Activated naive CD8-positive, alpha-beta T cell treated with anti-CD3 and anti-CD28 coated beads, Interleukin-2, amount 10 ng/mL, durations not matched to agents 7 days and 5 days (primary cell): Measurements from ENCODE around the gene JADE3. TPM values are rescaled to one million over a fixed set of nuclear protein-coding genes. Genes with fewer than 3 reads are reported as not detected.

Experiments used
- ATAC-seq: fragments of 150-1000 bp; cut with Tn5 transposase; one replicate; pipeline ENCODE4 v1.10.0; 2021; ENCODE audit warnings: low read depth, moderate library complexity
- POLR2A ChIA-PET: fragments of 350-600 bp; sonication (Branson Sonifier 250); formaldehyde crosslinking; loops from one replicate; lab custom pipeline; 2021; ENCODE audit warnings: antibody characterized with exemption; lab: Charles Lee
- DNase-seq: peaks from one replicate; pipeline ENCODE4 v3.0.0; 2021
- H3K27ac Mint-ChIP-seq: one replicate; pipeline ENCODE4 v1.8.0; 2022; ENCODE audit warnings: mild to moderate bottlenecking, mixed read lengths
- H3K27me3 Mint-ChIP-seq: one replicate; pipeline ENCODE4 v1.8.0; 2022; ENCODE audit warnings: mild to moderate bottlenecking, moderate library complexity, mixed read lengths
- H3K36me3 Mint-ChIP-seq: one replicate; pipeline ENCODE4 v1.8.0; 2021; ENCODE audit warnings: mild to moderate bottlenecking, mixed read lengths
- H3K4me1 Mint-ChIP-seq: one replicate; pipeline ENCODE4 v1.8.0; 2021; ENCODE audit warnings: mixed read lengths
- H3K4me3 Mint-ChIP-seq: one replicate; pipeline ENCODE4 v1.8.0; 2022; ENCODE audit warnings: mild to moderate bottlenecking, moderate library complexity, mixed read lengths
- H3K9me3 Mint-ChIP-seq: one replicate; pipeline ENCODE4 v1.8.0; 2021; ENCODE audit warnings: mixed read lengths
- total RNA-seq, 2 experiments: library from RNA; stranded (reverse); gene quantifications; one replicate each; pipeline ENCODE4 v1.2.3, GENCODE V29; 2021

Gene JADE3
- total RNA-seq, 2 experiments from 2014 or later, result 0.06 to 0.26 TPM

DNA sequence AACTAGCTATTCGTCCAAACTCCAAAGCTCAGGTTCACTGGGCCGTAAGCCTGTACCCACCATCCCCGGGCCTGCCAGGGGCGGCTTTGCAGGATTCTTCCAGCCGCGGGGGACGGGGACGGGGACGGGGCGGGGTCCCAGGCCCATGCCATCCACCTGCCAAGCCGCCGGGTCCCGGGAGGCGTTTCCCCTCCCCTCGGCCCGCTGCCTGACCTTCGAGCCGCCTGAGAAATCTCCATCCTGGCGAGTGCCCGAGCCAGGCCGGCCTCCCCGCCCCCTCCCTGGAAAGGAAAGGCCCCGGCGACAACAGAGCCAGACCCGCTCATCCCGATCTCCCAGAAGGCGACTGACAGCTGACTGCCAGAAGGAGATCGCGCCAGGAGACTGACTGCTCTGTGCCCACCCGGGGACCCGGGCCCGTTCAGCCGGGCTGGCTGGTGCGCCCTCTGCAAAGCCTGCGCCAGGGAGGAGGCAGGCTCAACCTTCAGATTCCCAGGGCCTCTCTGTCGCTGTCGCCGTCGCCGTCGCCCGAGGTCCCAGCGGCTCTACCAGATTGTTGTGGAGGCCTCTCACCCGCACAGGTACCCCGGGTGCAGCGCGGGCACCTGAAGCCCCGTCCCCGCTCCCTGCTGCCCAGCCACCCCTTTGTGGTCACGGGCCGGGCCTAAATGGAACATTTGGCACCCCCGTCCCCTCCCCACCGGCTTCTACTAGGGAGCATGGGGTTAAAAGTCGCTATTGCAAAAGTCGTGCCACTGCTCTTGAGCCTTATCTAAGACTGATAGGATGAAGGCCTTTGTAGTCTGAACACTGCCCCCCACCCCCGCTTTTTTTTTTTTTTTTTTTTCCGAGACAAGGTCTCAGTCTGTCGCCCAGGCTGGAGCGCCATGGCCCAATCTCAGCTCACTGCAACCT is 166.2 kb downstream of the JADE3 start, which contains the start of gene RGN:
RGN (plus strand) TSS at position 315 of the 915 bp plus-strand sequence. CDS start 2,702 bp downstream, outside the sequence.
- Mint-ChIP-seq H3K4me3 (no peak within 1 kb of the TSS), H3K9me3 (no peaks in the 10 kb centered on the region), H3K27ac (no peak within 1 kb of the TSS), H3K27me3 (peaks cover 3% of the 10 kb centered on the region), H3K4me1 (no peaks in the 10 kb centered on the region), H3K36me3 (no peaks in the 10 kb centered on the region)
- DNase-seq (no peak), ATAC-seq (no peak)
- POLR2A ChIA-PET, result no interaction called here

DNA sequence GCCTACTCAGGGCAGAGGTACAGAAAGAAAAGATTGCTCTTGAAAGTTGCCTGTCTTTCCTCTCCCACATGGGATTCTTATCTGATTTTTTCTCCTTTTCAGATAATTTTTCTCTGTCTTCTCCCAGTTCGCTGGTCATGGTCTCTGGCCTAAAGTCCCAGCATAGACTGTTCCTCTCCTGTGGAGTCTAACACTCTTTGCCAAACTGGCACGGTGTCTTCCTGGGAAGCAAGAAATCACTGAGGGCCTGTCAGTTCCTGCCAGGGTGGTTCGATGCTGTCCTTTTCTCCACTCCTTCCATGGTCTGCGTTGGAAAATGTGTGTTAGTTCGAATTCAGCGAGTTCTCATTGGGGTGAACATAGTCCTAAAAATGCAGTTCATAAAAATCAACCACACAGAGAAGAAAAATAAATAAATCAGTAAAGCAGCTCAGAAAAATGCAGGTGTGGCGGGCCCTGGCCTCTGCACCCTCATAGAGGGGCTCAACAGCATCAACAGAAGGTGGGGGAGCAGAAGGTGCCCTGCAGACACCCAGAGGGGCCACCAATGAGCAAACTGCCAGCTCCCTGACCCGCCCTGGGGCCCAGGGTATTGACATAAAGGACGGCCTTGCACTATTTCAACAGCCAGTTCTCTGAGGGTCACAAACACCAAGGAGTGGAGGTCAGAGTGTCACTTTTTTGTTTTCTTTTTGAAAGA is 168.1 kb downstream of the JADE3 start:
- Mint-ChIP-seq H3K4me3 (no peak overlapping the region), H3K27ac (no peak overlapping the region), H3K4me1 (no peaks in the 10 kb centered on the region), H3K27me3 (peaks cover 5% of the 10 kb centered on the region), H3K9me3 (no peaks in the 10 kb centered on the region), H3K36me3 (no peaks in the 10 kb centered on the region)
- no peak for DNase-seq
- no peak for ATAC-seq
- POLR2A ChIA-PET, result no interaction called here

DNA sequence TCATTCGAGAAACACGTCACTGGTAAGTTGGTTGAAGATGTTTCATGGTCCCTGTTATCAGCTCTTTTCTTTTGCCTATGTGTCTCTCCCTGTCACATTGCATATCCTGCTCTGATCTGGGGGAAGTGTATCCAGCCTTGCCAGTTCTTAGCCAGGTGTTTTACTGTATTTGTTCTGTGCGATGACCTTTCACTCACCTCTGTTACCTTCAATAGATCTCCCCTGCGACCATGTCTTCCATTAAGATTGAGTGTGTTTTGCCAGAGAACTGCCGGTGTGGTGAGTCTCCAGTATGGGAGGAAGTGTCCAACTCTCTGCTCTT is 168.7 kb downstream of the JADE3 start:
- no peak overlapping the region for H3K4me3 Mint-ChIP-seq
- H3K27ac Mint-ChIP-seq, result no peak overlapping the region
- H3K27me3 Mint-ChIP-seq, result peaks cover 5% of the 10 kb centered on the region
- no peak for DNase-seq
- no peaks in the 10 kb centered on the region for H3K36me3 Mint-ChIP-seq
- POLR2A ChIA-PET, result no interaction called here
- H3K4me1 Mint-ChIP-seq, result no peaks in the 10 kb centered on the region
- ATAC-seq, result no peak
- H3K9me3 Mint-ChIP-seq, result no peaks in the 10 kb centered on the region

DNA sequence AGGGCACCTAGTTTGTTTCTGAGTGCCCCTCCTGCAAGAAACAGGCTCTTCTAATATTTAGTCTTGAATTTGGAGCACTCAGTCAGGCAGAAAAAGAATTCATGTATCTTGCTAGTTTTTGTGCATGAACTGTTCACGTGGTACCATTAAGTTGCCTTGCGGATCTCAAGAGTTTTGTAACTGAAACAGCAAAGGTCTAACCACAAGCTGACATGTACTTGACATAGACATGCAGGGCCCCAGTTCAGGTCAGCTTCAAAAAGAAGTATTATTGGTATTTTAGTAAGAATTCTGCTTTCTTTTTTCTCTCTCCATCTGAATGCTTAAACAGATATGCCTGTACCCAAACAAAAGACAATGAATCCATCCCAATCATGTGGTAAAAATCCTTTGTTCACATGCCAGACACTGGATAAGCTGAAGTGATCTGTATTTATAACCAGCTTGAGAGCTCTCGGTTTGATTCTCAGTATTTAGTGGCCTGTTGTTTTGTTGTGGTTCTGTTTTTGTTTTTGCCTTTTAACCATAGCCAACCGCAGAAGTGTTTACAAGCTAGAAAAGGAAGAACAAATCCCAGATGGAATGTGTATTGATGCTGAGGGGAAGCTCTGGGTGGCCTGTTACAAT is 179.0 kb downstream of the JADE3 start:
- H3K9me3 Mint-ChIP-seq, result no peaks in the 10 kb centered on the region
- POLR2A ChIA-PET, result interaction anchor here (0.5 kb wide), 1 partner anchor 85 kb away, joined by 4 read pairs; no protein-coding TSS in a partner anchor
- H3K27ac Mint-ChIP-seq, result no peak overlapping the region
- no peak for ATAC-seq
- H3K36me3 Mint-ChIP-seq, result no peaks in the 10 kb centered on the region
- no peak overlapping the region for H3K4me3 Mint-ChIP-seq
- peaks cover 4% of the 10 kb centered on the region for H3K4me1 Mint-ChIP-seq
- no peak for DNase-seq
- no peaks in the 10 kb centered on the region for H3K27me3 Mint-ChIP-seq

DNA sequence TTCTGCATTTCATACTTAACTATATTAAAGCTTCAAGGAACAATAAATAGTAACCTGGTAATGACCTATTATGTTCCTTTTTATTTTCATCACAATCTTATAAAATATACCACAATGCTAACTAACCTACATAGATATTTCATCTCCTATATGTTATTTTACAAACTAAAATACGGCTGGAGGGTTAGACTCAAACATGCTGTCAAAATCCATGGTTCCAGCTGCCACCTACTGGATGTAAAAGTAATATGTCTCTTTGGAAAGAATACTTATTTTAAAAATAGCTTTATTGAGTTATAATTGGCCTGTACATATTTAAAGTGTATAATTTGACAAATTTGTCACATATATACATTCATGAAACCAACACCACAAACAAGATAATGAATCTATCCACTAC is 181.0 kb downstream of the JADE3 start:
- Mint-ChIP-seq H3K4me3 (no peak overlapping the region), H3K36me3 (no peaks in the 10 kb centered on the region), H3K9me3 (no peaks in the 10 kb centered on the region), H3K27me3 (peaks cover 2% of the 10 kb centered on the region), H3K4me1 (peaks cover 4% of the 10 kb centered on the region), H3K27ac (no peak overlapping the region)
- ATAC-seq, result no peak
- DNase-seq, result no peak
- POLR2A ChIA-PET, result interaction anchor here (0.9 kb wide), 1 partner anchor 52 kb away, joined by 3 read pairs; the partner anchor contains the start of genes NDUFB11 and RBM10

DNA sequence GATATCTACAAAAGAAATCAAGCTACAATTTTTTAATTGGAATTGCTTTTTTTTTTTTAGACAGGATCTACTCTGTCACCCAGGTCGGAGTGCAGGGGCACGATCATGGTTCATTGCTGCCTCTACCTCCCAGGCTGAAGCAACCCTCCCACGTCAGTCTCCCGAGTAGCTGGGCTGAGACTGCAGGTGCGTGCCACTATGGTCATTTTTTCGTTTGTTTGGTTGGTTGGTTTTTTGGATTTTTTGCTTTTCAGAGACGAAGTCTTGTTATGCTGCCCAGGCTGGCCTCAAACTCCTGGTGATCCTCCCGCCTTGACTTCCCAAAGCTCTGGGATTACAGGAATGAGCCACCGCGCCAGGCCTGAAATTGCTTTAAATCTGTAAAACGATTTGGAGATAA is 181.6 kb downstream of the JADE3 start:
- Mint-ChIP-seq H3K27ac (no peak overlapping the region), H3K4me1 (peaks cover 4% of the 10 kb centered on the region), H3K27me3 (peaks cover 2% of the 10 kb centered on the region), H3K9me3 (no peaks in the 10 kb centered on the region), H3K36me3 (no peaks in the 10 kb centered on the region), H3K4me3 (no peak overlapping the region)
- POLR2A ChIA-PET, result interaction anchor here (0.9 kb wide), 1 partner anchor 51 kb away, joined by 3 read pairs; the partner anchor contains the start of genes NDUFB11 and RBM10
- no peak for DNase-seq
- ATAC-seq, result no peak

DNA sequence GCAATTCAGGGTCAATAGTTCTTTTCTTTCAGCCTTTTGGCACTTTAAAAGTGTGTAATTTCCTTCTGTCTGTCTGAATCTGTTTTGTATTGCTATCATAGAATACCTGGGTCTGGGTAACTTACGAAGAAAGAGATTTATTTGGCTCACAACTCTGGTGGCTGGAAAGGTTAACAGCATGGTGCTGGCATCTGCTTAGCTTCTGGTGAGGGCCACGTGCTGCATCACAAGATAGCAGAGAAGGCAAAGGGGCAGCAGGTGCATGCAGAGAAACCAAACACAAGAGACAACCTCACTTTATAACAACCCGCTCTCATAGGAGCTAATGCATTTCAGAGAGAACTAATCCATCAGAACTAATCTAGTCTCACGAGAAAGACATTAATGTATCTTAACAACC is 184.8 kb downstream of the JADE3 start:
- no peak for ATAC-seq
- H3K4me3 Mint-ChIP-seq, result no peak overlapping the region
- POLR2A ChIA-PET, result no interaction called here
- H3K27ac Mint-ChIP-seq, result no peak overlapping the region
- H3K4me1 Mint-ChIP-seq, result no peaks in the 10 kb centered on the region
- DNase-seq, result no peak
- no peaks in the 10 kb centered on the region for H3K36me3 Mint-ChIP-seq
- no peaks in the 10 kb centered on the region for H3K9me3 Mint-ChIP-seq
- peaks cover 2% of the 10 kb centered on the region for H3K27me3 Mint-ChIP-seq

DNA sequence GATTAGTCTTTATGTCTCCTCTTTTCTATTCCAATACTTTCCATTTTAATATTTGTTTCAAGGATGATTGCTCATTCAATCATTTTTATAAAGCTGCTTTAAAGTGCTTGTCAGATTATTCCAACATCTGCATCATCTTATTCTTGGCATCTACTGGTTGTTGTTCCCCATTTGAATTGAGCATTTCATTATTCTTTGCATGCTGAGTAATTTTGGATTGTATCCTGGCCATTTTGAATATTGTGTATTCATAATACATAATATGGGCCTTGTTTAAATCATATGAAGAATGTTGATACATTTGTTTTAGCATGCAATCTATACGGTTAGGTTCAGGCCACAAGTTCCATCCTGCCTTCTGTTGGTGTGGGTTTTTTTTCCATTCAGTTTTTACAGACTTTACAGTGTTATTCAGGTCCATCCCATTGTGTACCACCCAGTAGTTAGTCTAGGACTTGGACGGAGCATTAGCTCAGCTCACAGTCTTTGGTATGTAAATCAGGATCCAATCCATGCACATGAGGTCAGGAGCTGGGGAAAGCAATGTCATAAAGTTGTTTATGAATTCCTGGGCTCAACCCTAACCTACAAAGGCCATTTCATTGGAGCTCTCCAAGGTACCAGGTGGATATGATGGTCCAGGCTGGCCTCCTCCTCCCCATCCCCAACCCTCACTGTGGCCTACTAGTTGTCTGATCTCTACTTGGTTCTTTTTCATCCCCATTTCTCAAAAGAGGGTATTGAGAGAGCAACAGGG is 186.3 kb downstream of the JADE3 start:
- H3K4me1 Mint-ChIP-seq, result no peaks in the 10 kb centered on the region
- H3K36me3 Mint-ChIP-seq, result no peaks in the 10 kb centered on the region
- H3K9me3 Mint-ChIP-seq, result no peaks in the 10 kb centered on the region
- ATAC-seq, result no peak
- DNase-seq, result no peak
- POLR2A ChIA-PET, result no interaction called here
- peaks cover 2% of the 10 kb centered on the region for H3K27me3 Mint-ChIP-seq
- H3K4me3 Mint-ChIP-seq, result no peak overlapping the region
- no peak overlapping the region for H3K27ac Mint-ChIP-seq

DNA sequence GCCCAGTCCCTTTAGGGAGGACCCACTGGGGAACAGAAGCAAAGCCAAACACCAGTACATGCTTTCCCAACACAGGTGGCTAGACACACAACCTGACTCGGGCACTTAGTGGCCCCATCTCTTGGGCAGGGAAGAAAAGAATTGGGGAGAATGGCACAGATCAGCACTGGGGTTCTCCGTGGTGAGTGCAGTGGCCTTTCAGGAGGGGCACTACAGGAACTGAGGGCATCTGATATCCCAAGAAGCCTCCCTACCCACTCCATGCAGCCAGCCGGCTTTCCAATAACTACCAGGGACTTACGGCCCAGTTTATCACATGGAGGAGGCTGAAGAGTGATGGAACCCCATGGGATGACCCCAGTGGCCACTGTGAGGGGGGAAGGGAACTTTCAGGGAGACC is 189.0 kb downstream of the JADE3 start:
- POLR2A ChIA-PET, result no interaction called here
- Mint-ChIP-seq H3K4me3 (no peak overlapping the region), H3K27ac (no peak overlapping the region), H3K9me3 (no peaks in the 10 kb centered on the region), H3K4me1 (no peaks in the 10 kb centered on the region), H3K36me3 (no peaks in the 10 kb centered on the region), H3K27me3 (peaks cover 2% of the 10 kb centered on the region)
- ATAC-seq (no peak), DNase-seq (no peak)

Other genes starting within 250 kb of the JADE3 start
- gene SLC9A7, start 153.3 kb upstream of the JADE3 start, total RNA-seq, result 1 to 10 TPM; 2.9 to 3.9 TPM
- 10 to 100 TPM; 10.8 to 11.1 TPM for gene RP2, start 75.4 kb upstream of the JADE3 start, total RNA-seq
- not detected for gene RGN, start 166.0 kb downstream of the JADE3 start, total RNA-seq
- gene NDUFB11, start 232.3 kb downstream of the JADE3 start, total RNA-seq, result 10 to 100 TPM; 71.7 to 78.7 TPM
- 10 to 100 TPM; 59.9 to 61.2 TPM for gene RBM10, start 232.8 kb downstream of the JADE3 start, total RNA-seq